HG03342 (cell line): Measurements from ENCODE around the gene BIVM.

Experiments
- ATAC-seq: cut with Tn5 transposase; IDR thresholded peaks from one replicate; pipeline ENCODE4 v1.9.1; 2021; ENCODE audit warnings: mild to moderate bottlenecking, moderate library complexity; ENCODE audit not compliant: unreplicated experiment

The BIVM gene

DNA sequence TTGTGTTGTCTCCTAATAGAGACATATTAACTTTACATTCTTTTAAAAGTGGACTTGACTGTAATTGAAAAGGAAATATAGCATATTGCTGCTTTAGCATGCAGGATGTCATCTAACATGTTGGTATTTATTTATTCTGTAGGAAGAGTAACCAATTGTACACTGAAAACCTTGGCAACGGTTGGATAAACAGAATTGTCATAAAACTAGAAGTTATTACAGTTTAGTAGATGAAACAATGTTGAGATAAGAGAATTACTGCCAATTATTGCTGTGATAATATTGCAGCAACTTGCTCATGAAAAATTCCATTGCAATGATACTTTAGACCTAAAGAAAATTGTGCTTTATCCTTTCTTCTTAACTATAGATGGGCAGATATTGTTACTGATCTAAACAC lies 39.4 kb downstream of the BIVM start:
- ATAC-seq = no peak

GRCh38 chr13:102838982-102839381 lies 40.1 kb downstream of the BIVM start:
- ATAC-seq = no peak

- no peak for ATAC-seq
Measured at GRCh38 chr13:102839462-102839861, 40.5 kb downstream of the BIVM start.

- peak; percentile 18 for ATAC-seq
Measured at GRCh38 chr13:102845289-102845629, 46.3 kb downstream of the BIVM start.

- peak; percentile 81 for ATAC-seq
Measured at GRCh38 chr13:102845630-102846260, 46.8 kb downstream of the BIVM start, which contains the start of gene ERCC5. ERCC5 (plus strand) TSS chr13:102846032; CDS start chr13:102846267, 235 bp downstream.

GRCh38 chr13:102846261-102847015 lies 47.5 kb downstream of the BIVM start:
- peak; percentile 39 for ATAC-seq

- peak; percentile 16 for ATAC-seq
Measured at GRCh38 chr13:102847272-102848234, 48.6 kb downstream of the BIVM start.

GRCh38 chr13:102848956-102849355 lies 50.0 kb downstream of the BIVM start:
- ATAC-seq = no peak

- ATAC-seq = no peak
Measured at GRCh38 chr13:102852556-102852955, 53.6 kb downstream of the BIVM start.

DNA sequence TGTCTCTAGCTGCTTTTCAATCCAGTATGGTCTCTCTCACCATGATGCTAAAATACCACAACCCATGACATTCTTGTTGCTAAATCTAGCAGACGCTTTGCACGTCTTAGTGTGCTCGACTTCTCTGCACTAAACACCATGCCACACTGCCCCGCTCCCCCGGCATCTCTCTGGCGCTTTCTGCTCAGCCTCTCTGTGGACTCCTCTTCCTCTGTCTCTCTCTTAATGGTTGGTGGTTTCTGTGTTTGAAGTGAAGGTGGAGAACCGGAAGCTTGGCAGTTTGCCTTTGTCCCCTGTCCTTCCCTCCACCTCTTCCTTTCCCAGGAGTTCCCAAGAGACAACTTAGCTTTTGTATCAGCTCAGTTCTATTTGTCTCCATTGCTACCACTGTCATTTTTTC lies 55.8 kb downstream of the BIVM start:
- peak; percentile 76 for ATAC-seq

- no peak for ATAC-seq
Measured at GRCh38 chr13:102856557-102856956, 57.6 kb downstream of the BIVM start.

- no peak for ATAC-seq
Measured at GRCh38 chr13:102862624-102863210, 63.8 kb downstream of the BIVM start.

- no peak for ATAC-seq
Measured at GRCh38 chr13:102863590-102863989, 64.7 kb downstream of the BIVM start.

GRCh38 chr13:102868366-102868936 lies 69.5 kb downstream of the BIVM start:
- no peak for ATAC-seq

DNA sequence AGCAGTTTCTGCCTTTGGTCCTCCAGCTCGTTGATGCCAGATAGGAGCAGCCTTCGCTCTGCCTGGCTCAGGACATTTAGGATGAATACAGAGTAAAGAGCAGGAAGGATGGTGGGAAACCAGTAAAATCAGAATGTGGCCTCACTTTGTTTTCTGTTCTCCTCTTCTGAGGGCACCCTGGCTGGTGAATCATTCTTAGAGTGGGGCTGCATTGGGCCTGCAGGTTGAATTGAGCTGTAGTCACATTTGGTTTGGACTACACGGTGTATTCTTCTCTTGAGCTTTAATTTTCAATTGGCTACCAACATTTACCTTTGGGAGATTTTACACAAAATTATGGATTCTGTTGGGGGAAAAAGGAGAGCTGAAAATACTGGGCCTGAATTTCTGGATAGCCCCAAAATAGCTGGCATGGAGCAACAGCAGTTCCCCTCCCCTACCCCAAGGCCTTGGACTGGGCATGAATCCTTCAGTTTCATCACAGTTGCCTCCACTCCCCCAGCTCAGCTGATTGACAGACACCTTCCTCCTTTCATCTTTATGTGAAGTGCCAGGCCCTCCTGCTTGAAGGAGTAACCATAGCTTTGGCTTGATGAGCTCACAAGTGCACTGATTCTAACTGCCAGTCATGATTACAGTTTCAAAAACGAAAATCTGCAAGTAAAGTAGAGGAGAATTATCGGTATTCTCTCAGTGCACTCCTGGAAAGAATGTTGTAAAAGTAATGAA lies 71.2 kb downstream of the BIVM start:
- ATAC-seq = peak; percentile 24

- peak; percentile 72 for ATAC-seq
Measured at GRCh38 chr13:102870677-102871415, 71.9 kb downstream of the BIVM start.

- no peak for ATAC-seq
Measured at GRCh38 chr13:102872131-102872530, 73.2 kb downstream of the BIVM start.

GRCh38 chr13:102872531-102872930 lies 73.6 kb downstream of the BIVM start:
- ATAC-seq = no peak

DNA sequence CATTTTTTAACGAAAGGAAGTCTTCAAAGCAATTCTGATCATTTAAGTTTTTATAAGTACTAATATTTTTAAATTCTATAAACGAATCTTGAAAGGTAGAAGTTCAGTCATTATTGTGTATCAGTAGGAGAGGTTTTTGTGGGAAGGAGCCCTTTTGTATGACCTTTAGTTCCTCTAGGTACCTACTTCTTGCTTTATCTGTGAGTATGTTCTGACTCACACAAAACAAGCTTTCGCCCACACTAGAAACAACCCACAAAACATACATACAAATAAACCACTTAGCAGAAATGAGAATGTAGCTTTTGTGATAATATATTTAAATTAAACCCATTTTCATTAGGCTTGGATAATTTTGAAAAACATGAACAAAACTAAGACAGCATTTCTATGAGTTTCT lies 74.7 kb downstream of the BIVM start:
- ATAC-seq = no peak
